Measurements from ENCODE around the gene TMEM86A.
"Not testable (repeated sequence)": the region's sequence is repeated elsewhere in the genome, so short reads cannot be mapped to it uniquely, and the experiment has no call there.

The TMEM86A gene

GRCh38 chr11:18698341-18699268 lies at the start of gene TMEM86A:
TSS of gene TMEM86A (plus strand) at chr11:18698779. CDS start at chr11:18698887, 108 bp downstream.
- DNase-seq (ENCODE audit: low spot score), result peak; percentile 96

- DNase-seq (ENCODE audit: low spot score), result no peak
These were observed 48.2 kb upstream of the TMEM86A start for GRCh38 chr11:18650353-18650752.

GRCh38 chr11:18650859-18651557 lies 47.6 kb upstream of the TMEM86A start:
- peak; percentile 40 for DNase-seq (ENCODE audit: low spot score)

GRCh38 chr11:18657673-18658072 lies 40.9 kb upstream of the TMEM86A start:
- DNase-seq (ENCODE audit: low spot score), result no peak

GRCh38 chr11:18665353-18665872 lies 33.2 kb upstream of the TMEM86A start:
- DNase-seq (ENCODE audit: low spot score), result not testable (repeated sequence)

GRCh38 chr11:18668131-18668530 lies 30.4 kb upstream of the TMEM86A start:
- DNase-seq (ENCODE audit: low spot score), result no peak

- no peak for DNase-seq (ENCODE audit: low spot score)
These were observed 29.4 kb upstream of the TMEM86A start for GRCh38 chr11:18669219-18669596.

GRCh38 chr11:18669711-18670110 lies 28.9 kb upstream of the TMEM86A start:
- DNase-seq (ENCODE audit: low spot score), result no peak

GRCh38 chr11:18671246-18671645 lies 27.3 kb upstream of the TMEM86A start:
- DNase-seq (ENCODE audit: low spot score), result no peak

- DNase-seq (ENCODE audit: low spot score), result not testable (repeated sequence)
These were observed 26.4 kb upstream of the TMEM86A start for GRCh38 chr11:18672209-18672608.

GRCh38 chr11:18676803-18677202 lies 21.8 kb upstream of the TMEM86A start:
- DNase-seq (ENCODE audit: low spot score), result no peak

- DNase-seq (ENCODE audit: low spot score), result no peak
These were observed 21.0 kb upstream of the TMEM86A start for GRCh38 chr11:18677560-18677959.

- not testable (repeated sequence) for DNase-seq (ENCODE audit: low spot score)
These were observed 16.6 kb upstream of the TMEM86A start for GRCh38 chr11:18681949-18682348.

- no peak for DNase-seq (ENCODE audit: low spot score)
These were observed 16.1 kb upstream of the TMEM86A start for GRCh38 chr11:18682466-18682865.

- DNase-seq (ENCODE audit: low spot score), result no peak
These were observed 14.3 kb upstream of the TMEM86A start for GRCh38 chr11:18684267-18684666.

GRCh38 chr11:18691467-18692140 lies 7.0 kb upstream of the TMEM86A start:
- DNase-seq (ENCODE audit: low spot score), result not testable (repeated sequence)

- no peak for DNase-seq (ENCODE audit: low spot score)
These were observed 5.4 kb upstream of the TMEM86A start for GRCh38 chr11:18692941-18693760.

GRCh38 chr11:18696638-18697225 lies 1.8 kb upstream of the TMEM86A start:
- peak; percentile 65 for DNase-seq (ENCODE audit: low spot score)

- no peak for DNase-seq (ENCODE audit: low spot score)
These were observed 1.0 kb upstream of the TMEM86A start for GRCh38 chr11:18697576-18697975.

- no peak for DNase-seq (ENCODE audit: low spot score)
These were observed 654 bp downstream of the TMEM86A start for GRCh38 chr11:18699269-18699596.

- no peak for DNase-seq (ENCODE audit: low spot score)
These were observed 1.3 kb downstream of the TMEM86A start for GRCh38 chr11:18699848-18700261.
